Naive thymus-derived CD8-positive, alpha-beta T cell (primary cell): ENCODE data around the gene RASSF3. TPM values are rescaled to one million over a fixed set of nuclear protein-coding genes. Genes with fewer than 3 reads are reported as not detected.

ENCODE experiments used
- ATAC-seq, 2 donors: fragments of 150-1000 bp; cut with Tn5 transposase in 1 of 2; sonication (Bioruptor Pico), chemical (Tn5 transposase) in 1 of 2; 1 replicate in 1 of 2; 2 replicates in 1 of 2; pipeline ENCODE4 v1.10.0; 2021; ENCODE audit warnings: mild to moderate bottlenecking in 2 of 2, moderate library complexity in 2 of 2
- POLR2A ChIA-PET: fragments of 350-600 bp; sonication (Branson Sonifier 250); formaldehyde crosslinking; loops from one replicate; lab custom pipeline; 2021; ENCODE audit warnings: antibody characterized with exemption; lab: Charles Lee
- DNase-seq, 10 donors: peaks; one replicate each; pipeline versions ENCODE4 v3.0.0 to v3.0.0-alpha.2; 2020 to 2022
- H3K27ac Mint-ChIP-seq, 10 donors: one replicate each; pipeline ENCODE4 v1.8.0; 2020 to 2022; ENCODE audit warnings: mild to moderate bottlenecking in 10 of 10, mixed read lengths in 10 of 10, moderate library complexity in 4 of 10, inconsistent platforms in 1 of 10
- H3K27me3 Mint-ChIP-seq, 5 donors: one replicate each; pipeline ENCODE4 v1.8.0; 2021 to 2022; ENCODE audit warnings: mixed read lengths in 5 of 5
- H3K36me3 Mint-ChIP-seq, 3 donors: one replicate each; pipeline ENCODE4 v1.8.0; 2020 to 2022; ENCODE audit warnings: mixed read lengths in 3 of 3, mild to moderate bottlenecking in 2 of 3, inconsistent platforms in 1 of 3
- H3K4me1 Mint-ChIP-seq, 4 donors: one replicate each; pipeline ENCODE4 v1.8.0; 2021 to 2022; ENCODE audit warnings: mixed read lengths in 4 of 4
- H3K4me3 Mint-ChIP-seq, 10 donors: one replicate each; pipeline ENCODE4 v1.8.0; 2020 to 2022; ENCODE audit warnings: mild to moderate bottlenecking in 10 of 10, mixed read lengths in 10 of 10, moderate library complexity in 6 of 10, inconsistent platforms in 1 of 10
- H3K9me3 Mint-ChIP-seq, 9 donors: one replicate each; pipeline ENCODE4 v1.8.0; 2020 to 2022; ENCODE audit warnings: mixed read lengths in 9 of 9, mild to moderate bottlenecking in 3 of 9, inconsistent platforms in 1 of 9, moderate library complexity in 1 of 9
- polyA plus RNA-seq, 3 donors: library from polyadenylated mRNA; unstranded; fragments of 300-500 nt; fragmentation: Illumina TruSeq; gene quantifications; one replicate each; pipeline ENCODE4 v1.2.3, GENCODE V29; 2021
- total RNA-seq, 8 experiments: library from RNA in 2 of 8; stranded (reverse) in 2 of 8; gene quantifications; one replicate each; pipeline ENCODE4 v1.2.3 and lab custom pipeline; 2021 to 2026

The RASSF3 gene
- total and polyA plus RNA-seq, 5 experiments from 2014 or later, result 5.5 to 177 (median 7.8) TPM

DNA sequence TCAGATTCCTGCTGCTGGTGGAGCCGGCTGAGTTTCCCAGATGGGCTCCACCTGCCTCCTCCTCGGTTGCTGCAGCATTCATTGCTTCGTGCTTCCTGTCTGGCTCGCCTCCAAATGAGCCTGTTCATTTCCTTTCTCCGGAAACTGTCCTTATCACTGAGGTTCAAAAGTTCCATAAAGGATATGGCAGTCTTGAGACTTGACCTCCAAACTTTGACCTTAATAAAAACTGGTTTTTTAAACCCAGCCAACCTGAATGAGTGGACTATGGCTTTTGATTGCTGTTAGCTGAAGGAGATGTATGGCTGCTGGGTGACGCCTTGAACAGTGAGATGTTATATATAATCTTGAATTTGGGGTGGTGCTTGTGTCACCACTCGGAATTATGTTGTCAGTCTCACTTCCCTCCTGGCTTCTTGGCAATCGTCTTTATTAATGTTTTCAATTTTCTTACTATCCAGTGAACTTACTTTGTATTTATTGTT lies 62.7 kb downstream of the RASSF3 start:
- Mint-ChIP-seq H3K27me3 (no peaks in the 10 kb centered on the region), H3K9me3 (no peaks in the 10 kb centered on the region), H3K27ac (peak overlapping the region; percentile 95 to 99 (median 97)), H3K36me3 (peaks cover 0 to 9% (median 0%) of the 10 kb centered on the region in 3 donors), H3K4me1 (peaks cover 53 to 93% (median 87%) of the 10 kb centered on the region in 4 donors), H3K4me3 (peak overlapping the region; percentile 65 to 88 (median 74))
- ATAC-seq (no peak), DNase-seq (peak in 7 of 10 donors; percentile 31 to 60 (median 40))
- POLR2A ChIA-PET, result interaction anchor here (2.1 to 21.4 kb wide), 3 partner anchors 14 to 123 kb away, joined by 6 to 684 read pairs (median 368); partner anchors contain the start of gene RASSF3

DNA sequence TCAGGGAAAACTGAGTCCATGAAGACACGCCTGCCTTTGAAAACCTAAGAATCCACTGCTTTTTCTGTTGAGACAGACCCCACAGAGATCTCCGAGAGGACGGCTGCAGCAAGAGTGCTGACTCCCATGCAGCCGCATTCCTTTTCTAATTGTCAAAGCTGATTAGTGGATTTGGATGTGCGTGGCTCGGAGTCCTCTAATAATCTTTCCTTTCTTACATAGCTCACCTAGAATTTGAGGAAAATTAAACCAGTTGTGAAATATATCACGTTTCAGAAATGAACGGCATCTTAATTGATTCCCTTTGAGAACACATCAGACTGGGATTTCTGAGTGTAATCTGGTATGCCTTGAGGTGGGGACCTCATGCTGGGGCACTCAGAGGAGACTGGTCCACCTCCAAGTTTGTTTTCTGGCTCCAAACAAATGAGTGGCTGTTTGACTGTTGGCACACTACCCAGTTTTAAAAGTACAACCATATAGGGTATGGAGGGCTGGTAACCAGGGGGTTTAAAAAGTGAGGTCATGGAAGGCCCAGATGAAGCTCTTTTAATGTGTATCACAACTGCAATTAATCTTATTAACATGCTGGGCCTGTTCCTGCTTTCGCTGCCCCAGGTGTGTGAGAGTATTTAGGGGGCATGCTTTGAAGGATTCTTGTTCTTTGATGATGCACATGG lies 63.3 kb downstream of the RASSF3 start:
- Mint-ChIP-seq H3K9me3 (no peaks in the 10 kb centered on the region), H3K4me3 (peak overlapping the region; percentile 65 to 88 (median 74)), H3K27ac (peak overlapping the region; percentile 95 to 99 (median 97)), H3K36me3 (peaks cover 0 to 7% (median 0%) of the 10 kb centered on the region in 3 donors), H3K4me1 (peaks cover 52 to 93% (median 88%) of the 10 kb centered on the region in 4 donors), H3K27me3 (no peaks in the 10 kb centered on the region)
- DNase-seq, result no peak
- POLR2A ChIA-PET, result interaction anchor here (0.6 to 21.4 kb wide), 7 partner anchors 8 to 273 kb away, joined by 3 to 684 read pairs (median 6); partner anchors contain the start of gene RASSF3
- no peak for ATAC-seq

DNA sequence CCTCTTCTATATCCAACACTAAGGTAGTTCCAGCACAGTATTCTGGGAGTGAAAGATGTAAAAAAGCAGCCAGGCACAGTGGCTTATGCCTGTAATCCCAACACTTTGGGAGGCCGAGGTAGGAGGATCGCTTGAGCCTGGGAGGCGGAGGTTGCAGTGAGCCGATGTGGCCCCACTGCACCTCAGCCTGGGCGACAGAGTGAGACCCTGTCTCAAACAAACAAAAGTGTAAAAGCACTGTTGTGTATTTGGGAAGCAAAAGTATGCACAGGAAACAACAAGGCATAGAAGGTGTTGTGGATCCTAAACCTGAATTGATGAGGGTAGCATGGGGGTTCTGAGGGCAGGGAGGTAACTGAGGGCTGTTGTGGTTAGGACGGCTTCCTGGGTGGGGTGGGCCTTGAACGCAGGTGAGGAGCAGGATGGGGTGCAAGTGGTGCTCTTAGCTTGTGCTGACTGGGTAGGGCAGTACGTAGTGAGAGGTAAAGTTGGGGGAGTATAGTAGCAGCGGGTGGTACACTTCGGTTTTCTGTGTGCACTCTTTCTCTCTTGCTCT lies 64.2 kb downstream of the RASSF3 start:
- H3K36me3 Mint-ChIP-seq, result peaks cover 0 to 7% (median 0%) of the 10 kb centered on the region in 3 donors
- H3K4me1 Mint-ChIP-seq, result peaks cover 46 to 94% (median 89%) of the 10 kb centered on the region in 4 donors
- ATAC-seq (peak; percentile 68 to 83), DNase-seq (peak; percentile 33 to 93 (median 82))
- H3K9me3 Mint-ChIP-seq, result no peaks in the 10 kb centered on the region
- H3K27ac Mint-ChIP-seq, result peak overlapping the region; percentile 95 to 99 (median 97)
- H3K27me3 Mint-ChIP-seq, result no peaks in the 10 kb centered on the region
- peak overlapping the region; percentile 51 to 88 (median 74) for H3K4me3 Mint-ChIP-seq
- POLR2A ChIA-PET, result interaction anchor here (0.5 to 21.4 kb wide), 10 partner anchors 8 to 272 kb away, joined by 3 to 684 read pairs (median 4); partner anchors contain the start of gene RASSF3

DNA sequence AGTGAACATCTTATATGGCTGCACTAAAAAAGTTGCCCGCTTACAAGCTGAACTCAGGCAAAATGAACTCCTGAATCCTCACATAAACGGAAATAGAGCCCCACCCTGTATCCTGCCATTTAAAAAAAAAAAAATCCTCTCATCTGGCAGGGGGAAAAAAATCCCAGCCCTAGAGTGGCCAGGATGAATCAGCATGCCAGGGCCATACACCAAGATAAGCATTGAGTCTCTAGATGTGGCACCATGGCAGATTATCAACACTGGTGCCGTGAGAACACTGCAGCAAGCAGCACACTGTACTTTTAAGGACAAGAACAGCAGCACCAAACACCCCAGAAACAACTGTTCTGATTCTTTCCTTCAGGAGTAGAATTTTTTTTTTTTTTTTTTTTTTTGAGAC lies 65.5 kb downstream of the RASSF3 start:
- POLR2A ChIA-PET, result interaction anchor here (1.8 to 23.1 kb wide), 4 partner anchors 2 to 64 kb away, joined by 8 to 684 read pairs (median 526); partner anchors contain the start of gene RASSF3
- Mint-ChIP-seq H3K9me3 (no peaks in the 10 kb centered on the region), H3K36me3 (peaks cover 0 to 7% (median 0%) of the 10 kb centered on the region in 3 donors), H3K4me1 (peaks cover 41 to 94% (median 89%) of the 10 kb centered on the region in 4 donors), H3K4me3 (peak overlapping the region; percentile 47 to 80 (median 70)), H3K27ac (peak overlapping the region; percentile 66 to 99 (median 97)), H3K27me3 (no peaks in the 10 kb centered on the region)
- DNase-seq (no peak), ATAC-seq (no peak)

DNA sequence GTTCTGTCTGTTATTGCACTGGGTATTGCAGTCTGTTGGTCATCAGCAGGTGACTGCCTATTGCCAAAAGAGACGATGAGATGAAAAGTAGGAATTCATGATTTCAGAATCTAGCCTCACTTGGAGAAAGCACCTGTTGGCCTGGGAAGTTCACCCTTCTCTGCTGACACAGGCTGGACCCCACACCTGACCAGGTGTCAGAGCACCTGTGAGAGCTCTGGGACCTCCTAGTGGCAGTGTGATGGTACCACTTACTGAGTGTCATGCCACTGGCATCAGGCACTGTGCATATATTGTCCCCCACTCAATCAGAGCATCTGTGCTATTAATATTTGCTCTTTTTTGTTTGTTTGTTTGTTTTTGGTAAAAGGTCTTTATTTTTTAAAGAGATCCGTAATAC lies 68.0 kb downstream of the RASSF3 start:
- peak overlapping the region in 9 of 10 donors; percentile 47 to 80 (median 73) for H3K4me3 Mint-ChIP-seq
- ATAC-seq, result no peak
- peaks cover 45 to 95% (median 92%) of the 10 kb centered on the region in 4 donors for H3K4me1 Mint-ChIP-seq
- no peaks in the 10 kb centered on the region for H3K27me3 Mint-ChIP-seq
- DNase-seq, result no peak
- H3K9me3 Mint-ChIP-seq, result no peaks in the 10 kb centered on the region
- peaks cover 0 to 2% (median 0%) of the 10 kb centered on the region in 3 donors for H3K36me3 Mint-ChIP-seq
- POLR2A ChIA-PET, result interaction anchor here (0.7 to 23.1 kb wide), 4 partner anchors 5 to 66 kb away, joined by 4 to 684 read pairs (median 526); partner anchors contain the start of gene RASSF3
- peak overlapping the region; percentile 93 to 99 (median 97) for H3K27ac Mint-ChIP-seq

DNA sequence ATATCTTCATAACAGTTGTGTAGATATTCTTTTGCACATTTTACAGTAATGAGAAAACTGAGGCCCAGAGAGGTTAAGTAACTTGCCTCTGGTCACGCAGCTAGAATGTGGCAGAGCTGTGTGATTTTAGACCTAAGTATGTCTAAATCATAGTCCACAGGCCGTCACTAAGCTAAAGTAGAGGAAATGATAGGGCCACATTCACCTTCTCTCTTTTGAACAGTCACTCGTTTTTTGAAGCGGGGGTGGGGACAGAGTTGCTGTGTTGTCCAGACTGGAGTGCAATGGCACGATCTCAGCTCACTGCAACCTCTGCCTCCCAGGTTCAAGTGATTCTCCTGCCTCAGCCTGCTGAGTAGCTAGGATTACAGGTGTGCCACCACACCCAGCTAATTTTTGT lies 68.5 kb downstream of the RASSF3 start:
- POLR2A ChIA-PET, result interaction anchor here (0.7 to 23.1 kb wide), 4 partner anchors 5 to 67 kb away, joined by 4 to 684 read pairs (median 526); partner anchors contain the start of gene RASSF3
- peak overlapping the region; percentile 93 to 99 (median 97) for H3K27ac Mint-ChIP-seq
- peak overlapping the region in 9 of 10 donors; percentile 39 to 83 (median 76) for H3K4me3 Mint-ChIP-seq
- peaks cover 48 to 95% (median 92%) of the 10 kb centered on the region in 4 donors for H3K4me1 Mint-ChIP-seq
- DNase-seq, result no peak
- H3K27me3 Mint-ChIP-seq, result peaks cover 0 to 1% (median 0%) of the 10 kb centered on the region in 5 donors
- peaks cover 0 to 2% (median 0%) of the 10 kb centered on the region in 3 donors for H3K36me3 Mint-ChIP-seq
- no peak for ATAC-seq
- H3K9me3 Mint-ChIP-seq, result no peaks in the 10 kb centered on the region

DNA sequence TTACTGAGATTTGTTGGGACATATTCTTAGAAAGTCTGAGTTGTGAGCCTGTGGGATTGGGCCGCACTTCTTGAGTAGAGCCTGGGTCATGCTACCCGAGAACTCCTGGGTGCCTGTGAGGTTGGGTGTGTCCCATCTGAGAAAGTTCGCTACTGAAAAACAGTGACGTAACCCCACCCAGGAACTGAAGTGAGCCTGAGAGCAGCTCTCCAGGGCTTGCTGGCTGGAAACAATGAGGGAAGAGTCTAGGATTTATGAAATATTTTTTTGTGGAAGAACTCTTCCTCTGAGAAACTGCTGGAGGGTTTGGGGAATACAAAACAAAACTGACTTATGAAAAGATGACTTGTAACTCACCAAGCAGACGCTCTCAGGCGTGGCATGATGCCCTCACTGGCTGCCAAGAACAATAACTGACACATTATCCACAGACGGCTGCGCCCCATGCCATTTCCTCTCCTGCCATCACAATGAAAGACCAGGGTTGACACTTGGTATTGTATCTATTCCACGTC lies 69.2 kb downstream of the RASSF3 start:
- peak; percentile 36 to 83 (median 72) for DNase-seq
- H3K27ac Mint-ChIP-seq, result peak overlapping the region; percentile 93 to 99 (median 97)
- H3K9me3 Mint-ChIP-seq, result no peaks in the 10 kb centered on the region

DNA sequence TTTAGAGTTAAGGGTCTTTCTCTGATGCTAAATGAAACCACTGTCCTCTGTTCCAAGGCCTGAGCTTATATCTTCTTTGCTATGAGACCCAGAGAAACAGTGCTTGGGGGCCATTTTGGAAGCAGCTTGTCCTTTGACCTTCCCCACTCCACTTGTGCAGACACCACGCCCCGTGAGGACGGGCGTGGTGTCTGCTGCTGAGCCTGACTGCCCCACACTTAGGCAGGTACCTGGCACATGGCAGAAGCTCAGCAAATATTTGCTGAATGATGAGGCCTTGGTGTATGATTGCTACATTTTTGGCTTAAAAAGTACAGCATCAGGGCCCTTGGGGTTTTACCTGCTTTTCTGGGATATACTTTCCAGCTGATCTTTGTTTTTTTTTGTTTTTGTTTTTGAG lies 69.9 kb downstream of the RASSF3 start:
- no peak for DNase-seq
- Mint-ChIP-seq H3K4me1 (peaks cover 41 to 98% (median 92%) of the 10 kb centered on the region in 4 donors), H3K36me3 (peaks cover 0 to 4% (median 2%) of the 10 kb centered on the region in 3 donors), H3K9me3 (no peaks in the 10 kb centered on the region), H3K27me3 (peaks cover 0 to 1% (median 0%) of the 10 kb centered on the region in 5 donors), H3K27ac (peak overlapping the region; percentile 93 to 99 (median 97)), H3K4me3 (peak overlapping the region; percentile 64 to 86 (median 76))
- POLR2A ChIA-PET, result interaction anchor here (1.3 to 23.1 kb wide), 4 partner anchors 7 to 68 kb away, joined by 3 to 684 read pairs (median 526); partner anchors contain the start of gene RASSF3
- ATAC-seq, result no peak

More for the DNA sequence above, 69.2 kb downstream of the RASSF3 start:
- POLR2A ChIA-PET, result interaction anchor here (17.5 to 23.1 kb wide), 3 partner anchors 6 to 67 kb away, joined by 368 to 684 read pairs (median 684); partner anchors contain the start of gene RASSF3
- peak; percentile 61 to 68 for ATAC-seq
- Mint-ChIP-seq H3K27me3 (peaks cover 0 to 1% (median 0%) of the 10 kb centered on the region in 5 donors), H3K36me3 (peaks cover 0 to 2% (median 0%) of the 10 kb centered on the region in 3 donors), H3K4me1 (peaks cover 43 to 95% (median 91%) of the 10 kb centered on the region in 4 donors), H3K4me3 (peak overlapping the region; percentile 64 to 83 (median 76))

DNA sequence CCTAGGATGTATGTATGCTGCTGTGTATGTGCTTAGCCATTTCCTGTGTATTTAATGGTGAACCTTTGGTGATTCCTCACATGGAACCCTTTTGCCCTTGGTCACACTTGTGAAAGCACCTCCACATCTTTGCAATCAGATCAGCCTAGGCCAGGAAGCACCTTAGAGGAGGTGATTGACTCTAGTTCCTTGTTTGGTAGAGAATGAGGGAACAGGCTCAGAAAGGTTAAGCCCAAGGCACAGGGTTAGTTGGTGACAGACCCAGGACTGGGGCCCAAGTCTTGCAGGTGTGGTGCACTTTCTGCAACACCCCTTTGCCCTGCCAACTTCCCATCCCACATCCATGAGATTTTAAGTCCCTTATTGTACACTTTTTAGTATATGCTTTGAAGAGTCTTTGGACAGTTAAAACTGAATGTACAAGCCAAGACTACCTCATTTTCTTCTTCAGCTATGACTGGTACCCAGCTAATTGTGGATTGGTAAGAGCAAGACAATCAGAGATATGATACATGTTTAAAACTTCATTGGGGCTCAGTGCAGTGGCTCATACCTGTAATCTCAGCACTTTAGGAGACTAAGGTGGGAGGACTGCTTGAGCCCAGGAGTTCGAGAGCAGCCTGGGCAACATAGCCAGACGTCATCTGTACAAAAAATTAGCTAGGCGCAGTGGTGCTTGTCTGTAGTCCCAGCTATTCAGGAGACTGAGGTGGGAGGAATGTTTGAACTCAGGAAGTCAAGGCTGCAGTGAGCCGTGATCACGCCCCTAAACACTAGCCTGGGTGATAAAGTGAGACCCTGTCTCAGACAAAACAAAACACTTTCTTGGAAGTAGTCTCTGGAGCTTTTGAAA lies 71.1 kb downstream of the RASSF3 start:
- Mint-ChIP-seq H3K9me3 (no peaks in the 10 kb centered on the region), H3K4me1 (peaks cover 37 to 97% (median 93%) of the 10 kb centered on the region in 4 donors), H3K27ac (peak overlapping the region; percentile 93 to 99 (median 97)), H3K4me3 (peak overlapping the region; percentile 20 to 86 (median 78)), H3K27me3 (peaks cover 0 to 1% (median 0%) of the 10 kb centered on the region in 5 donors), H3K36me3 (peaks cover 0 to 16% (median 11%) of the 10 kb centered on the region in 3 donors)
- ATAC-seq, result peak in 1 of 2 donors; percentile 13
- POLR2A ChIA-PET, result interaction anchor here (0.5 to 23.1 kb wide), 8 partner anchors 6 to 131 kb away, joined by 3 to 684 read pairs (median 7); partner anchors contain the start of gene RASSF3
- peak in 2 of 10 donors; percentile 31 to 37 for DNase-seq

DNA sequence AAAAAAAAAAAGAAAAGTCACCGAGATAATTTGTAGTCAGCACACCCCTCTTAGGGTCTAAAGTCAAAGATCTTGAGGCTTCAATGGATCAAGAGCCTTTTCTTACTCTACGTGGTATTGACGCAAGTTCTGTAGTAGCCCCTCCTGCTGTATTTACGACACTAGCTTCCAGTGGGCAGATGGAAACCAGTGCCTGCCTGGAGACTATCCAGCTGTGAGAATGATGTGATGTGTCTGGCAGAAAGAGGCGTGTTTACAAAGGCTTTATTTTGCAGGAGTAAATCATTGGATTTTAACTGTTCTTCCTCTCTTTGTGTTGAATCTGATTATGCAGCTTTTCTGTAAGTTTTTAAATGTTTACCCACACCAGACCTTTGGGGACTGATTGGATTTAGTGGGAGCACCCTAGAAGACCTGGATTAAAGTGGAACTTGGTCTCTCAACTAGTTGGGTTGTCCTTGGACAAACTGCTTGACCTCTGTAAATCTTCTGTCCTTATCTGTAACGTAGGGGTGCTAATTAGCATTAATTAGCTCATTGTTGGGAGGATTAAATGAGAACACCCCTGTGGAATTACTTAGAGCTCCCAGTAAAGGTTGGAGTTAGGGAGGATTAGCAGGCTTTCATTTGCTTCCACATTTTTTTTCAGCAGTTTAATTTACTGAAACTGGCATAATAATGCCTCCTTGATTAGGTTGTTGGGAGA lies 72.4 kb downstream of the RASSF3 start:
- Mint-ChIP-seq H3K27ac (peak overlapping the region; percentile 93 to 99 (median 97)), H3K36me3 (peaks cover 4 to 25% (median 13%) of the 10 kb centered on the region in 3 donors), H3K27me3 (peaks cover 0 to 1% (median 0%) of the 10 kb centered on the region in 5 donors), H3K9me3 (no peaks in the 10 kb centered on the region), H3K4me3 (peak overlapping the region in 9 of 10 donors; percentile 68 to 90 (median 84)), H3K4me1 (peaks cover 36 to 94% (median 89%) of the 10 kb centered on the region in 4 donors)
- no peak for ATAC-seq
- POLR2A ChIA-PET, result interaction anchor here (1.1 to 23.1 kb wide), 7 partner anchors 9 to 84 kb away, joined by 4 to 684 read pairs (median 7); partner anchors contain the start of gene RASSF3
- DNase-seq, result peak in 2 of 10 donors; percentile 37 to 39
